ENCODE results near the gene CLTCL1. TPM values are rescaled to one million over a fixed set of nuclear protein-coding genes. Genes with fewer than 3 reads are reported as not detected.

The CLTCL1 gene
- total RNA-seq, 1 donor from 2014 or later: 13.5 TPM

- no peak for TF ChIP-seq CTCF (IDR thresholded peaks at IDR 0.05; ENCODE audit: unreplicated experiment)
- H3K4me3 Mint-ChIP-seq (ENCODE audit: unreplicated experiment): peak overlapping the region; percentile 88
- peaks cover 36% of the 10 kb centered on the region for H3K4me1 Mint-ChIP-seq (ENCODE audit: unreplicated experiment)
- H3K9me3 Mint-ChIP-seq (ENCODE audit: unreplicated experiment): no peaks in the 10 kb centered on the region
- DNase-seq (ENCODE audit: low spot score): no peak
- H3K36me3 Mint-ChIP-seq (ENCODE audit: low read depth, unreplicated experiment): no peaks in the 10 kb centered on the region
- no peak overlapping the region for H3K27ac Mint-ChIP-seq (ENCODE audit: unreplicated experiment)
- H3K27me3 Mint-ChIP-seq (ENCODE audit: unreplicated experiment): peaks cover 6% of the 10 kb centered on the region
These were observed 910 bp downstream of the CLTCL1 start for GRCh38 chr22:19290400-19291217.

DNA sequence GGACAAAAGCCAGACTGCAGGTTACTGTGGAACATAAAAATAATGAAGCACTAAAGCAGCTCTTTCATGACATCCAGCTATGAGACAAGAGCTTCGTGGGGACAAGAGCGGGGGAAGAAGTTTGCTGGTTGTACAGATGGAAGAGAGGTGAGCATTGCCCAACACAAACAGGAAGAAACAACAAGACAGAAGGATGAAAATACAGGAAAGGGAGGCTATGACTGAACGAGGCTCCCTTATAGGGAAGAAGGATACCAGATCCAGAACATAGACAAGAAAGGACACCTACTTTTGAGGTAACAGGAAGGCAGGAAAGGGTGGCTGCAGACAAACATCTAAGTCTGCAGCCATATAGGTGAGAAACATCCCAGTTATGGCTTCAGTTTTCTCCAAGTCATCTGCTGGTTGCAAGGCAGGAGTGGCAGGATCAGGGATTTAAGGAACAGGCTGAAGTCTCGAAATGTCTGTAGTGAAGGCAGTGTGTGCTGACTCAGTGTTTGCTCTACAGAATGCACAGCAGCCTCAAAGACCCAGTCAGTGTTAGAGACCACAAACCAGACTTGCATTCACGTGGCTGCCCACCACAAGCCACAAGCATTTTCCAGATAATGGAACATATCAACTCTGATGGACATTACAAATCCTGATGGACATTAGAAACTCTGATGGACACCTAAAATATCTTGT is 1.9 kb downstream of the CLTCL1 start:
- TF ChIP-seq CTCF (IDR thresholded peaks at IDR 0.05; ENCODE audit: unreplicated experiment): no peak
- Mint-ChIP-seq H3K9me3 (ENCODE audit: unreplicated experiment) (no peaks in the 10 kb centered on the region), H3K36me3 (ENCODE audit: low read depth, unreplicated experiment) (no peaks in the 10 kb centered on the region), H3K4me3 (ENCODE audit: unreplicated experiment) (peak overlapping the region; percentile 10), H3K4me1 (ENCODE audit: unreplicated experiment) (peaks cover 36% of the 10 kb centered on the region), H3K27me3 (ENCODE audit: unreplicated experiment) (peaks cover 6% of the 10 kb centered on the region), H3K27ac (ENCODE audit: unreplicated experiment) (peak overlapping the region; percentile 6)
- DNase-seq (ENCODE audit: low spot score): no peak

GRCh38 chr22:19287889-19288288 is 3.6 kb downstream of the CLTCL1 start:
- TF ChIP-seq CTCF (IDR thresholded peaks at IDR 0.05; ENCODE audit: unreplicated experiment): no peak
- DNase-seq (ENCODE audit: low spot score): no peak
- Mint-ChIP-seq H3K27me3 (ENCODE audit: unreplicated experiment) (peaks cover 4% of the 10 kb centered on the region), H3K4me1 (ENCODE audit: unreplicated experiment) (peaks cover 36% of the 10 kb centered on the region), H3K27ac (ENCODE audit: unreplicated experiment) (no peak overlapping the region), H3K36me3 (ENCODE audit: low read depth, unreplicated experiment) (no peaks in the 10 kb centered on the region), H3K9me3 (ENCODE audit: unreplicated experiment) (no peaks in the 10 kb centered on the region), H3K4me3 (ENCODE audit: unreplicated experiment) (no peak overlapping the region)

- peaks cover 31% of the 10 kb centered on the region for H3K4me1 Mint-ChIP-seq (ENCODE audit: unreplicated experiment)
- no peaks in the 10 kb centered on the region for H3K36me3 Mint-ChIP-seq (ENCODE audit: low read depth, unreplicated experiment)
- no peaks in the 10 kb centered on the region for H3K9me3 Mint-ChIP-seq (ENCODE audit: unreplicated experiment)
- no peak for TF ChIP-seq CTCF (IDR thresholded peaks at IDR 0.05; ENCODE audit: unreplicated experiment)
- no peak overlapping the region for H3K4me3 Mint-ChIP-seq (ENCODE audit: unreplicated experiment)
- peaks cover 4% of the 10 kb centered on the region for H3K27me3 Mint-ChIP-seq (ENCODE audit: unreplicated experiment)
- H3K27ac Mint-ChIP-seq (ENCODE audit: unreplicated experiment): no peak overlapping the region
- DNase-seq (ENCODE audit: low spot score): no peak
These were observed 4.3 kb downstream of the CLTCL1 start for GRCh38 chr22:19287076-19287707.

Measured in endothelial cell (in vitro differentiated cells).